HepG2 (cell line): Measurements from ENCODE around the gene OGFR. TPM values are rescaled to one million over a fixed set of nuclear protein-coding genes. Genes with fewer than 3 reads are reported as not detected.
A peak's percentile ranks its signal among the peaks of the same experiment; 100 is the strongest.

ENCODE experiments used
- ARNT2 ChIP-seq: sonication (generic); formaldehyde crosslinking; IDR thresholded peaks from 2 replicates; pipeline ENCODE4 v1.8.0; 2022; ENCODE audit warnings: mild to moderate bottlenecking, low read depth, missing genetic modification reagents, moderate library complexity
- ATAD3A ChIP-seq: sonication (generic); formaldehyde crosslinking; IDR thresholded peaks from 2 replicates; pipeline ENCODE4 v1.4.0; 2020; ENCODE audit warnings: missing genetic modification reagents
- CERS6 ChIP-seq: sonication (generic); formaldehyde crosslinking; IDR thresholded peaks from 2 replicates; pipeline ENCODE4 v1.5.0; 2020; ENCODE audit warnings: missing genetic modification reagents
- EED ChIP-seq: sonication (generic); formaldehyde crosslinking; IDR thresholded peaks from 2 replicates; pipeline ENCODE4 v1.5.0; 2020; ENCODE audit warnings: mild to moderate bottlenecking, missing genetic modification reagents
- FLYWCH1 ChIP-seq: sonication (generic); formaldehyde crosslinking; IDR thresholded peaks from 2 replicates; pipeline ENCODE4 v1.8.1; 2023; ENCODE audit warnings: mild to moderate bottlenecking, missing genetic modification reagents
- HDAC2 ChIP-seq: sonication (generic); formaldehyde crosslinking; IDR thresholded peaks from 2 replicates; pipeline ENCODE4 v1.4.0; 2020; ENCODE audit warnings: missing genetic modification reagents
- HNF1B ChIP-seq: sonication (generic); formaldehyde crosslinking; IDR thresholded peaks from 2 replicates; pipeline ENCODE4 v1.5.1; 2020; ENCODE audit warnings: mild to moderate bottlenecking, moderate library complexity, missing genetic modification reagents
- KDM1A ChIP-seq: IDR thresholded peaks from 2 replicates; pipeline ENCODE4 v1.6.1; 2016; ENCODE audit warnings: missing compliant biosample characterization
- MAF1 ChIP-seq: sonication (generic); formaldehyde crosslinking; IDR thresholded peaks from 2 replicates; pipeline ENCODE4 v1.5.0; 2020; ENCODE audit warnings: missing genetic modification reagents, borderline replicate concordance
- MED1 ChIP-seq: sonication (generic); formaldehyde crosslinking; IDR thresholded peaks from 2 replicates; pipeline ENCODE4 v1.4.0; 2020; ENCODE audit warnings: missing genetic modification reagents
- POLR2AphosphoS2 ChIP-seq: IDR thresholded peaks from 2 replicates; pipeline ENCODE4 v1.6.1; 2011; ENCODE audit warnings: low read depth, low read length, improper control_type of control experiment
- SATB2 ChIP-seq: sonication (generic); formaldehyde crosslinking; IDR thresholded peaks from 2 replicates; pipeline ENCODE4 v1.5.0; 2020; ENCODE audit warnings: missing genetic modification reagents
- SP5 ChIP-seq: IDR thresholded peaks from 2 replicates; pipeline ENCODE4 v1.6.1; 2016; ENCODE audit warnings: low read depth, borderline replicate concordance
- TEF ChIP-seq: sonication (generic); formaldehyde crosslinking; IDR thresholded peaks from 2 replicates; pipeline ENCODE4 v1.5.0; 2020; ENCODE audit warnings: missing genetic modification reagents
- XRCC5 ChIP-seq: fragments of 200-400 bp; formaldehyde crosslinking; optimal IDR thresholded peaks from 2 replicates; pipeline ENCODE3; 2017; ENCODE audit warnings: mild to moderate bottlenecking, low read length
- ZFP91 ChIP-seq: sonication (generic); formaldehyde crosslinking; IDR thresholded peaks from 2 replicates; pipeline ENCODE4 v1.9.0; 2022; ENCODE audit warnings: missing genetic modification reagents, mild to moderate bottlenecking, borderline replicate concordance
- ZNF280D ChIP-seq: sonication (generic); formaldehyde crosslinking; IDR thresholded peaks from 2 replicates; pipeline ENCODE4 v1.5.1; 2020; ENCODE audit warnings: mild to moderate bottlenecking, missing genetic modification reagents
- ZNF33B ChIP-seq: sonication (generic); formaldehyde crosslinking; IDR thresholded peaks from 2 replicates; pipeline ENCODE4 v1.5.1; 2020; ENCODE audit warnings: mild to moderate bottlenecking, missing genetic modification reagents
- ZNF468 ChIP-seq: sonication (generic); formaldehyde crosslinking; IDR thresholded peaks from 2 replicates; pipeline ENCODE4 v1.8.0; 2022; ENCODE audit warnings: mild to moderate bottlenecking, moderate library complexity, missing genetic modification reagents
- ZNF773 ChIP-seq: sonication (generic); formaldehyde crosslinking; IDR thresholded peaks from 2 replicates; pipeline ENCODE4 v1.4.0; 2020; ENCODE audit warnings: missing genetic modification reagents, borderline replicate concordance
- ZNF784 ChIP-seq: sonication (generic); formaldehyde crosslinking; IDR thresholded peaks from 2 replicates; pipeline ENCODE4 v1.5.1; 2020; ENCODE audit warnings: missing genetic modification reagents, mild to moderate bottlenecking, borderline replicate concordance
- polyA plus RNA-seq, 8 experiments: library from polyadenylated mRNA; depleted of rRNA in 3 of 8; stranded (reverse) in 7 of 8; unstranded in 1 of 8; fragments of >200 nt; fragmentation: Illumina TruSeq in 4 of 8; extraction: Trizol in 4 of 8; gene quantifications; 2 replicates each; pipeline versions ENCODE4 v1.2.1 to v1.2.3, GENCODE V29; 2011 to 2016; ENCODE audit warnings: low read depth in 4 of 8, missing spikeins in 1 of 8, mixed read lengths in 1 of 8; ENCODE audit not compliant: insufficient read depth in 1 of 8
- total RNA-seq, 5 experiments: library from RNA; depleted of rRNA; stranded (reverse); fragments of >200 nt; fragmentation: Illumina TruSeq; extraction: Trizol; gene quantifications; 2 replicates each; pipeline ENCODE4 v1.2.3, GENCODE V29; 2016; ENCODE audit warnings: low read depth in 1 of 5

Gene OGFR
- total and polyA plus RNA-seq, 2 of the 13 experiments (the other 11 are each of a cell fraction or from before 2014, with no cell fraction given) = 47.7 to 81.8 TPM

GRCh38 chr20:62794007-62794724, 10.5 kb upstream of the OGFR start (continued):
- 0 out of 2 replicates have a peak, but pooled peaks have one; percentile 9 for TF ChIP-seq ATAD3A (CRISPR knock-in tag)
- no peak for TF ChIP-seq ZNF468 (CRISPR knock-in tag)
- no peak for TF ChIP-seq ZNF784 (CRISPR knock-in tag)
- no peak; the same call in 1 of the 2 replicates for TF ChIP-seq ZNF33B (CRISPR knock-in tag)
- TF ChIP-seq HDAC2 (CRISPR knock-in tag) = peak; percentile 26; the same call in 1 of the 2 replicates
- no peak; the same call in 1 of the 2 replicates for TF ChIP-seq EED
- no peak for TF ChIP-seq ZFP91
- peak; percentile 60; the same call in 1 of the 2 replicates for TF ChIP-seq MED1 (CRISPR knock-in tag)
- TF ChIP-seq CERS6 (CRISPR knock-in tag) = no peak
- peak; percentile 51 for TF ChIP-seq ARNT2
- no peak; the same call in 1 of the 2 replicates for TF ChIP-seq MAF1 (CRISPR knock-in tag)
- TF ChIP-seq XRCC5 = no peak
- TF ChIP-seq TEF (CRISPR knock-in tag) = no peak
- no peak for TF ChIP-seq SATB2 (CRISPR knock-in tag)
- peak; percentile 67; the same call in 1 of the 2 replicates for TF ChIP-seq ZNF773 (CRISPR knock-in tag)
- peak; percentile 48; the same call in 1 of the 2 replicates for TF ChIP-seq ZNF280D (CRISPR knock-in tag)
- no peak for TF ChIP-seq FLYWCH1
- TF ChIP-seq KDM1A = peak; percentile 88; the same call in 1 of the 2 replicates
- TF ChIP-seq POLR2AphosphoS2 = no peak
- TF ChIP-seq SP5 (CRISPR knock-in tag) = peak; percentile 69
- TF ChIP-seq HNF1B (CRISPR knock-in tag) = peak; percentile 73
